ENCODE measurements around the gene NOXO1. TPM values are rescaled to one million over a fixed set of nuclear protein-coding genes. Genes with fewer than 3 reads are reported as not detected.

Gene NOXO1
- total RNA-seq, 1 experiment from 2014 or later, result 1.7 TPM

DNA sequence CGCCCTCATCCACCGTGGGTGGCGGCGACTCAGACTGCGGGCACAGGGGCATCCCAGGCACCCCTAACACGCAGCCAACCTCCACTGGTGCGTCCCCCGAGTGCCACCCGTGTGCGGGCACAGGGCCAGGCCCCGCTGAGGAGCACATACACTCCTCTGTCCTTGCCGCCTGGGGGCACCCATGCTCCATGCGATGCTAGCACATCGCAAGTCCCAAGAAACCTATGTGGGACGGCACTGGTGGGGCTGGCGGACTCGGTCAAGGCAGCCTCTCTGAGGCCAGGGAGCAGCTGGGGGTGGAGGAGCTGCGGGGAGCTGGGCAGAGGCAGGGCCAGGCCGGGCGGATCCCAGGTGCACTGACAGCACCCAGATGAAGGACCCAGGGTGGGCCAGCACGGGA lies 24.4 kb upstream of the NOXO1 start:
- Histone ChIP-seq H3K9ac (ENCODE audit: extremely low read depth, insufficient read length, low read length) (no peak overlapping the region), H4K8ac (replicated peaks; ENCODE audit: insufficient read length, low read depth, low read length) (no peak overlapping the region), H4K5ac (ENCODE audit: insufficient read length, low read depth, low read length) (no peak overlapping the region), H3K14ac (ENCODE audit: insufficient read depth, low read length) (no peak overlapping the region), H2AFZ (ENCODE audit: low read length) (no peak overlapping the region), H3K79me2 (ENCODE audit: insufficient read depth, low read length) (peaks cover 26% of the 10 kb centered on the region; the same call in 1 of the 2 replicates), H2BK15ac (ENCODE audit: low read depth, low read length) (no peak overlapping the region), H4K91ac (ENCODE audit: insufficient read length, low read depth, low read length) (no peak overlapping the region), H2BK120ac (ENCODE audit: low read depth, low read length, poor library complexity, severe bottlenecking) (no peak overlapping the region), H3K27me3 (ENCODE audit: insufficient read depth, low read length) (no peaks in the 10 kb centered on the region), H2BK5ac (ENCODE audit: insufficient read length, low read length) (no peak overlapping the region), H3K23me2 (ENCODE audit: insufficient read length, low read depth, low read length, poor library complexity, severe bottlenecking) (peaks cover 11% of the 10 kb centered on the region), H4K20me1 (ENCODE audit: control insufficient read depth, insufficient read depth, insufficient read length) (no peaks in the 10 kb centered on the region), H3T11ph (ENCODE audit: low read length) (no peak overlapping the region), H2AK5ac (ENCODE audit: insufficient read length, low read length) (no peak overlapping the region), H3K23ac (ENCODE audit: insufficient read length, low read depth, low read length) (no peak overlapping the region), H3K79me1 (ENCODE audit: insufficient read depth, low read depth, low read length, poor library complexity, severe bottlenecking) (peaks cover 24% of the 10 kb centered on the region), H3K4me2 (ENCODE audit: insufficient read depth, insufficient read length, low read length) (no peak overlapping the region), H2BK20ac (ENCODE audit: low read depth, low read length, poor library complexity, severe bottlenecking) (no peak overlapping the region), H2BK12ac (ENCODE audit: insufficient read length, low read depth, low read length) (no peak overlapping the region), H3K4ac (ENCODE audit: low read depth, low read length) (no peak overlapping the region), H3K18ac (ENCODE audit: insufficient read length, low read depth, low read length) (no peak overlapping the region), H3K56ac (ENCODE audit: insufficient read length, low read depth, low read length) (no peak overlapping the region), H3K9me3 (ENCODE audit: control insufficient read depth, low read depth, low read length) (no peaks in the 10 kb centered on the region), H3K27ac (ENCODE audit: insufficient read length, low read depth, low read length) (no peak overlapping the region), H3K4me1 (ENCODE audit: insufficient read depth, low read length) (peaks cover 6% of the 10 kb centered on the region; the same call in 1 of the 2 replicates)
- peak overlapping the region in 1 of 2 experiments; percentile 48; a peak in 1 of 5 replicates for H3K4me3 Mint-ChIP-seq
- TF ChIP-seq, protein P1, sequence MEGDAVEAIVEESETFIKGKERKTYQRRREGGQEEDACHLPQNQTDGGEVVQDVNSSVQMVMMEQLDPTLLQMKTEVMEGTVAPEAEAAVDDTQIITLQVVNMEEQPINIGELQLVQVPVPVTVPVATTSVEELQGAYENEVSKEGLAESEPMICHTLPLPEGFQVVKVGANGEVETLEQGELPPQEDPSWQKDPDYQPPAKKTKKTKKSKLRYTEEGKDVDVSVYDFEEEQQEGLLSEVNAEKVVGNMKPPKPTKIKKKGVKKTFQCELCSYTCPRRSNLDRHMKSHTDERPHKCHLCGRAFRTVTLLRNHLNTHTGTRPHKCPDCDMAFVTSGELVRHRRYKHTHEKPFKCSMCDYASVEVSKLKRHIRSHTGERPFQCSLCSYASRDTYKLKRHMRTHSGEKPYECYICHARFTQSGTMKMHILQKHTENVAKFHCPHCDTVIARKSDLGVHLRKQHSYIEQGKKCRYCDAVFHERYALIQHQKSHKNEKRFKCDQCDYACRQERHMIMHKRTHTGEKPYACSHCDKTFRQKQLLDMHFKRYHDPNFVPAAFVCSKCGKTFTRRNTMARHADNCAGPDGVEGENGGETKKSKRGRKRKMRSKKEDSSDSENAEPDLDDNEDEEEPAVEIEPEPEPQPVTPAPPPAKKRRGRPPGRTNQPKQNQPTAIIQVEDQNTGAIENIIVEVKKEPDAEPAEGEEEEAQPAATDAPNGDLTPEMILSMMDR (conservative IDR thresholded peaks at IDR 0.05), result peak; percentile 44
- H3K36me3 Mint-ChIP-seq (ENCODE audit: insufficient read depth in 1 of 3, low read depth in 3 of 3), result peaks cover 18 to 33% (median 31%) of the 10 kb centered on the region in 3 experiments
- WGBS (ENCODE audit: extremely low coverage, insufficient read length, low lambda C conversion rate), result no CpG with 5 or more reads among the region's 21 CpGs
- DNase-seq, result peak; percentile 70
- peaks cover 22 to 36% of the 10 kb centered on the region in 2 experiments for H3K4me1 Mint-ChIP-seq
- H3K9me3 Mint-ChIP-seq, result no peaks in the 10 kb centered on the region; a peak in 1 of 5 replicates
- no peaks in the 10 kb centered on the region; the same call in 1 of the 2 replicates for H3K27me3 Mint-ChIP-seq (ENCODE audit: low read depth)
- no peak overlapping the region; a peak in 1 of 7 replicates for H3K27ac Mint-ChIP-seq

Measured in H9 (cell line).